Neural cell (in vitro differentiated cells): ENCODE data around the gene GALNT11. TPM values are rescaled to one million over a fixed set of nuclear protein-coding genes. Genes with fewer than 3 reads are reported as not detected.

Source experiments
- H2AFZ ChIP-seq: fragments of 200-600, 300-800 bp; sonication (generic), shearing (Covaris generic); 2 replicates; pipeline ENCODE4 v1.6.0; 2014; ENCODE audit warnings: low read depth, mild to moderate bottlenecking, antibody characterized with exemption, low read length, moderate library complexity
- H3F3A ChIP-seq: fragments of 200-600 bp; shearing (Covaris generic); 2 replicates; pipeline ENCODE4 v1.6.1; 2016; ENCODE audit warnings: mild to moderate bottlenecking, moderate library complexity, mixed read lengths, antibody characterized with exemption, low read length; ENCODE audit not compliant: insufficient read depth, poor library complexity, severe bottlenecking
- H3K27ac ChIP-seq: fragments of 200-600, 300-800 bp; sonication (generic), shearing (Covaris generic); 2 replicates; pipeline ENCODE4 v1.5.1; 2014; ENCODE audit warnings: mild to moderate bottlenecking, low read length, moderate library complexity
- H3K27me3 ChIP-seq: fragments of 300-800, 200-600 bp; sonication (generic), shearing (Covaris generic); 2 replicates; pipeline ENCODE4 v1.6.0; 2014; ENCODE audit warnings: mild to moderate bottlenecking, low read depth, low read length, moderate library complexity; ENCODE audit not compliant: insufficient read depth
- H3K36me3 ChIP-seq: fragments of 300-800, 200-600 bp; sonication (generic), shearing (Covaris generic); 2 replicates; pipeline ENCODE4 v1.5.1; 2014; ENCODE audit warnings: mild to moderate bottlenecking, antibody characterized with exemption, low read length, moderate library complexity; ENCODE audit not compliant: insufficient read depth
- H3K4me2 ChIP-seq: fragments of 300-800, 200-600 bp; sonication (generic), shearing (Covaris generic); 2 replicates; pipeline ENCODE4 v1.6.0; 2014; ENCODE audit warnings: mild to moderate bottlenecking, low read length
- H3K4me3 ChIP-seq: fragments of 300-800, 200-600 bp; sonication (generic), shearing (Covaris generic); 2 replicates; pipeline ENCODE4 v1.5.1; 2014; ENCODE audit warnings: mild to moderate bottlenecking, low read length, moderate library complexity
- H3K79me2 ChIP-seq: fragments of 200-600 bp; shearing (Covaris generic); replicated peaks from 2 replicates; pipeline ENCODE4 v1.6.0; 2014; ENCODE audit warnings: mild to moderate bottlenecking, low read length, moderate library complexity; ENCODE audit not compliant: insufficient read depth
- H3K9ac ChIP-seq: fragments of 300-800, 200-600 bp; sonication (generic), shearing (Covaris generic); 2 replicates; pipeline ENCODE4 v1.6.1; 2016; ENCODE audit warnings: mild to moderate bottlenecking, low read length, mixed read lengths
- H3K9me2 ChIP-seq: fragments of 200-600 bp; shearing (Covaris generic); 2 replicates; pipeline ENCODE4 v1.6.1; 2016; ENCODE audit warnings: mild to moderate bottlenecking, low read length, mixed read lengths; ENCODE audit not compliant: insufficient read depth
- H3K9me3 ChIP-seq: fragments of 200-600, 300-800 bp; sonication (generic), shearing (Covaris generic); 2 replicates; pipeline ENCODE4 v1.6.1; 2016; ENCODE audit warnings: mild to moderate bottlenecking, mixed run types, low read length, moderate library complexity, mixed read lengths
- H4K20me1 ChIP-seq: fragments of 200-600 bp; shearing (Covaris generic); 2 replicates; pipeline ENCODE4 v1.6.1; 2016; ENCODE audit warnings: mild to moderate bottlenecking, mixed run types; ENCODE audit not compliant: insufficient read depth
- EP300 ChIP-seq: fragments of 450-650 bp; conservative IDR thresholded peaks from 2 replicates; pipeline ENCODE4 v1.6.1; 2014; ENCODE audit warnings: antibody characterized with exemption, mild to moderate bottlenecking, moderate library complexity; ENCODE audit not compliant: poor library complexity, severe bottlenecking
- EZH2 ChIP-seq: fragments of 200-600, 300-800 bp; shearing (Covaris generic), sonication (generic); IDR thresholded peaks from 2 replicates; pipeline ENCODE4 v1.6.1; 2014; ENCODE audit warnings: antibody characterized with exemption, low read length, borderline replicate concordance, mild to moderate bottlenecking; ENCODE audit not compliant: insufficient read depth, poor library complexity, severe bottlenecking
- MXI1 ChIP-seq: fragments of 450-650 bp; conservative IDR thresholded peaks from 2 replicates; pipeline ENCODE4 v1.6.1; 2014; ENCODE audit warnings: antibody characterized with exemption, mild to moderate bottlenecking; ENCODE audit not compliant: poor library complexity, severe bottlenecking
- POLR2AphosphoS5 ChIP-seq: IDR thresholded peaks from 2 replicates; pipeline ENCODE4 v1.6.1; 2012
- RAD21 ChIP-seq: fragments of 450-650 bp; conservative IDR thresholded peaks from 2 replicates; pipeline ENCODE4 v1.6.1; 2014; ENCODE audit warnings: antibody characterized with exemption, mild to moderate bottlenecking, moderate library complexity
- SMC3 ChIP-seq: fragments of 450-650 bp; conservative IDR thresholded peaks from 2 replicates; pipeline ENCODE4 v1.6.1; 2014; ENCODE audit warnings: antibody characterized with exemption, mild to moderate bottlenecking, moderate library complexity; ENCODE audit not compliant: poor library complexity
- TAF1 ChIP-seq: IDR thresholded peaks from 2 replicates; pipeline ENCODE4 v1.6.1; 2012; ENCODE audit warnings: low read depth
- polyA plus RNA-seq: library from polyadenylated mRNA; depleted of rRNA; stranded (reverse); fragments of >200 nt; gene quantifications from 2 replicates; pipeline ENCODE4 v1.2.3, GENCODE V29; 2014
- TF ChIP-seq, protein P1 (sequence below): IDR thresholded peaks from 2 replicates; pipeline ENCODE4 v1.6.1; 2012; ENCODE audit warnings: borderline replicate concordance
- TF ChIP-seq, protein P2 (sequence below): fragments of 450-650 bp; IDR thresholded peaks from 2 replicates; pipeline ENCODE4 v1.5.1; 2014; ENCODE audit warnings: antibody characterized with exemption, mild to moderate bottlenecking, moderate library complexity; ENCODE audit not compliant: poor library complexity, severe bottlenecking

GALNT11 gene
- polyA plus RNA-seq, 1 donor from 2014 or later = 118 TPM

DNA sequence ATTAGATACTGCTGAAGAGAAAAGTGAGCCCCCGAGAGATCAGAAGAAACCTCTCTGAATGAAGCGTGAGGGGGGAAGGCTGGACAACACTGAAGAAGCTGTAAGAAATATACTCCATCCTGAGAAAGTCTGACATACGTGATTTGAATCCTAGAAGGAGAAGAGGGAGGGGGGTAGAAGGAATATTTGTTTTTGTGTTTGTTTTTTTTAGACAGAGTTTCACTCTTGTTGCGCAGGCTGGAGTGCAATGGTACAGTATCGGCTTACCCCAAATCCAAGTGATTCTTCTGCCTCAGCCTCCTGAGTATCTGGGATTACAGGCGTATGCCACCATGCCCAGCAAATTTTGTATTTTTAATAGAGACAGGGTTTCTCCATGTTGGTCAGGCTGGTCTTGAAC, 52.6 kb downstream of the GALNT11 start:
- H2AFZ ChIP-seq = no peak overlapping the region
- H3F3A ChIP-seq = no peaks in the 10 kb centered on the region

DNA sequence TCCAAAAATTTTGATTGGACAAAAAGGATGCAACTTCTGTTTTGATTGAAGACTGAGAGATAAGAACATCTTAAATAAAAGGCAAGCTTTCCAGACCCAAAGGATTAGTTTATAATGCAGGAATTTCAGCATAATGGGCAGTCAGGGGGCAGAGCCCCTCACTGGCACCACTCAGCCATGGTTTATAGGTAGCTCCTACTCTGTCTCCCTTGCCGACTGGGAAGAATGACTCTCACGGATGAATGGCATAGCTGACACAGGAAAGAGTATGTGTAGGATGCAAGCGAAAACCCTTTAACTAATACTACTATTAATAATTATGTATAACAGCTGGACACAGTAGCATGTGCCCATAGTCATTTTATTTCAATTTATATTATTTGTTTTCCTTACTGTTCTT, 53.3 kb downstream of the GALNT11 start:
- no peaks in the 10 kb centered on the region for H3K9me3 ChIP-seq
- no peaks in the 10 kb centered on the region for H3K79me2 ChIP-seq
- H3F3A ChIP-seq = no peaks in the 10 kb centered on the region
- no peak overlapping the region for H3K27ac ChIP-seq
- H3K9ac ChIP-seq = no peak overlapping the region
- no peaks in the 10 kb centered on the region for H4K20me1 ChIP-seq
- H2AFZ ChIP-seq = no peak overlapping the region
- H3K9me2 ChIP-seq = no peaks in the 10 kb centered on the region
- no peaks in the 10 kb centered on the region for H3K27me3 ChIP-seq
- H3K4me3 ChIP-seq = no peak overlapping the region
- no peak for TF ChIP-seq EP300
- TF ChIP-seq SMC3 = no peak
- TF ChIP-seq MXI1 = no peak
- no peak for TF ChIP-seq TAF1
- TF ChIP-seq POLR2AphosphoS5 = no peak
- no peak for TF ChIP-seq EZH2
- no peak for TF ChIP-seq RAD21
- TF ChIP-seq, protein P1, sequence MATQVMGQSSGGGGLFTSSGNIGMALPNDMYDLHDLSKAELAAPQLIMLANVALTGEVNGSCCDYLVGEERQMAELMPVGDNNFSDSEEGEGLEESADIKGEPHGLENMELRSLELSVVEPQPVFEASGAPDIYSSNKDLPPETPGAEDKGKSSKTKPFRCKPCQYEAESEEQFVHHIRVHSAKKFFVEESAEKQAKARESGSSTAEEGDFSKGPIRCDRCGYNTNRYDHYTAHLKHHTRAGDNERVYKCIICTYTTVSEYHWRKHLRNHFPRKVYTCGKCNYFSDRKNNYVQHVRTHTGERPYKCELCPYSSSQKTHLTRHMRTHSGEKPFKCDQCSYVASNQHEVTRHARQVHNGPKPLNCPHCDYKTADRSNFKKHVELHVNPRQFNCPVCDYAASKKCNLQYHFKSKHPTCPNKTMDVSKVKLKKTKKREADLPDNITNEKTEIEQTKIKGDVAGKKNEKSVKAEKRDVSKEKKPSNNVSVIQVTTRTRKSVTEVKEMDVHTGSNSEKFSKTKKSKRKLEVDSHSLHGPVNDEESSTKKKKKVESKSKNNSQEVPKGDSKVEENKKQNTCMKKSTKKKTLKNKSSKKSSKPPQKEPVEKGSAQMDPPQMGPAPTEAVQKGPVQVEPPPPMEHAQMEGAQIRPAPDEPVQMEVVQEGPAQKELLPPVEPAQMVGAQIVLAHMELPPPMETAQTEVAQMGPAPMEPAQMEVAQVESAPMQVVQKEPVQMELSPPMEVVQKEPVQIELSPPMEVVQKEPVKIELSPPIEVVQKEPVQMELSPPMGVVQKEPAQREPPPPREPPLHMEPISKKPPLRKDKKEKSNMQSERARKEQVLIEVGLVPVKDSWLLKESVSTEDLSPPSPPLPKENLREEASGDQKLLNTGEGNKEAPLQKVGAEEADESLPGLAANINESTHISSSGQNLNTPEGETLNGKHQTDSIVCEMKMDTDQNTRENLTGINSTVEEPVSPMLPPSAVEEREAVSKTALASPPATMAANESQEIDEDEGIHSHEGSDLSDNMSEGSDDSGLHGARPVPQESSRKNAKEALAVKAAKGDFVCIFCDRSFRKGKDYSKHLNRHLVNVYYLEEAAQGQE = no peak
- TF ChIP-seq, protein P2, sequence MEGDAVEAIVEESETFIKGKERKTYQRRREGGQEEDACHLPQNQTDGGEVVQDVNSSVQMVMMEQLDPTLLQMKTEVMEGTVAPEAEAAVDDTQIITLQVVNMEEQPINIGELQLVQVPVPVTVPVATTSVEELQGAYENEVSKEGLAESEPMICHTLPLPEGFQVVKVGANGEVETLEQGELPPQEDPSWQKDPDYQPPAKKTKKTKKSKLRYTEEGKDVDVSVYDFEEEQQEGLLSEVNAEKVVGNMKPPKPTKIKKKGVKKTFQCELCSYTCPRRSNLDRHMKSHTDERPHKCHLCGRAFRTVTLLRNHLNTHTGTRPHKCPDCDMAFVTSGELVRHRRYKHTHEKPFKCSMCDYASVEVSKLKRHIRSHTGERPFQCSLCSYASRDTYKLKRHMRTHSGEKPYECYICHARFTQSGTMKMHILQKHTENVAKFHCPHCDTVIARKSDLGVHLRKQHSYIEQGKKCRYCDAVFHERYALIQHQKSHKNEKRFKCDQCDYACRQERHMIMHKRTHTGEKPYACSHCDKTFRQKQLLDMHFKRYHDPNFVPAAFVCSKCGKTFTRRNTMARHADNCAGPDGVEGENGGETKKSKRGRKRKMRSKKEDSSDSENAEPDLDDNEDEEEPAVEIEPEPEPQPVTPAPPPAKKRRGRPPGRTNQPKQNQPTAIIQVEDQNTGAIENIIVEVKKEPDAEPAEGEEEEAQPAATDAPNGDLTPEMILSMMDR = no peak
- no peaks in the 10 kb centered on the region for H3K36me3 ChIP-seq
- H3K4me2 ChIP-seq = no peak overlapping the region

More for the DNA sequence above, 52.6 kb downstream of the GALNT11 start:
- H3K79me2 ChIP-seq = no peaks in the 10 kb centered on the region
- H3K9me3 ChIP-seq = no peaks in the 10 kb centered on the region
- H3K27ac ChIP-seq = no peak overlapping the region
- H4K20me1 ChIP-seq = no peaks in the 10 kb centered on the region
- no peak for TF ChIP-seq POLR2AphosphoS5
- no peak for TF ChIP-seq EP300
- TF ChIP-seq TAF1 = no peak
- no peak for TF ChIP-seq RAD21
- TF ChIP-seq, protein P2 = no peak
- H3K4me3 ChIP-seq = no peak overlapping the region
- no peaks in the 10 kb centered on the region for H3K27me3 ChIP-seq
- H3K9ac ChIP-seq = no peak overlapping the region
- H3K9me2 ChIP-seq = no peaks in the 10 kb centered on the region
- H3K36me3 ChIP-seq = no peaks in the 10 kb centered on the region
- no peak overlapping the region for H3K4me2 ChIP-seq
